MCF 10A (cell line): ENCODE data around the gene FBLN5. TPM values are rescaled to one million over a fixed set of nuclear protein-coding genes. Genes with fewer than 3 reads are reported as not detected.
A peak's percentile ranks its signal among the peaks of the same experiment; 100 is the strongest.

Experiments
- BruUV-seq: library from RNA; stranded (reverse); fragments of 400-500 nt; replicated peaks from 2 replicates; lab custom pipeline; 2021; lab: Mats Ljungman, UMichigan
- CTCF ChIA-PET: fragments of 300-600 bp; sonication (Branson Sonifier 250); formaldehyde crosslinking; extraction: SDS; loops from one replicate; lab custom pipeline; 2021; ENCODE audit warnings: antibody characterized with exemption, inconsistent platforms; lab: Yijun Ruan, JAX
- POLR2A ChIA-PET: fragments of 300-600, 350-650 bp; sonication (Branson Sonifier 250); formaldehyde crosslinking; extraction: SDS; loops from one replicate; lab custom pipeline; 2020; ENCODE audit warnings: antibody characterized with exemption, inconsistent platforms; lab: Yijun Ruan, JAX
- DNase-seq: peaks from one replicate; pipeline ENCODE4 v3.0.0-alpha.2; 2018; ENCODE audit not compliant: unreplicated experiment
- H3K27ac Mint-ChIP-seq: one replicate; pipeline ENCODE4 v1.8.0; 2022; ENCODE audit warnings: mild to moderate bottlenecking, low read depth, mixed read lengths; ENCODE audit not compliant: unreplicated experiment
- H3K27me3 Mint-ChIP-seq: one replicate; pipeline ENCODE4 v1.8.0; 2022; ENCODE audit warnings: mixed read lengths; ENCODE audit not compliant: insufficient read depth, unreplicated experiment
- H3K36me3 Mint-ChIP-seq: one replicate; pipeline ENCODE4 v1.8.0; 2022; ENCODE audit warnings: mild to moderate bottlenecking, moderate library complexity, mixed read lengths; ENCODE audit not compliant: insufficient read depth, unreplicated experiment
- H3K4me1 Mint-ChIP-seq: one replicate; pipeline ENCODE4 v1.8.0; 2022; ENCODE audit warnings: mixed read lengths; ENCODE audit not compliant: insufficient read depth, unreplicated experiment
- H3K4me3 Mint-ChIP-seq: one replicate; pipeline ENCODE4 v1.8.0; 2022; ENCODE audit warnings: mild to moderate bottlenecking, moderate library complexity, mixed read lengths; ENCODE audit not compliant: unreplicated experiment
- H3K9me3 Mint-ChIP-seq: one replicate; pipeline ENCODE4 v1.8.0; 2022; ENCODE audit warnings: mixed read lengths; ENCODE audit not compliant: unreplicated experiment
- CTCF ChIP-seq: fragments of 200-600 bp; IDR thresholded peaks from one replicate; pipeline ENCODE4 v1.8.0; 2022; ENCODE audit warnings: antibody characterized with exemption, mild to moderate bottlenecking; ENCODE audit not compliant: unreplicated experiment
- intact Hi-C: fragments of 100-400 bp; cut with micrococcal nuclease; formaldehyde crosslinking; loops from 2 replicates; pipeline ENCODE4 v1.14.1; 2022
- total RNA-seq: library from RNA; stranded (reverse); gene quantifications from 2 replicates; pipeline ENCODE4 v1.2.3, GENCODE V29; 2022

FBLN5 gene
- total RNA-seq, 1 experiment from 2014 or later, result 14.8 TPM

- no peaks in the 10 kb centered on the region for H3K9me3 Mint-ChIP-seq
- TSS peak; percentile 22 for BruUV-seq
- intact Hi-C loops, result loop anchor here (5.0 kb wide), 1 partner anchor 50 kb away; no protein-coding TSS in a partner anchor
- H3K4me3 Mint-ChIP-seq, result peak overlapping the region; percentile 70
- CTCF ChIA-PET, result interaction anchor here (0.6 to 1.2 kb wide), 3 partner anchors 22 to 698 kb away, joined by 3 to 7 read pairs (median 3); no protein-coding TSS in a partner anchor
- no peaks in the 10 kb centered on the region for H3K27me3 Mint-ChIP-seq
- no peaks in the 10 kb centered on the region for H3K36me3 Mint-ChIP-seq
- peaks cover 11% of the 10 kb centered on the region for H3K4me1 Mint-ChIP-seq
- POLR2A ChIA-PET, result interaction anchor here (0.6 to 1.2 kb wide), 3 partner anchors 18 to 43 kb away, joined by 3 read pairs; no protein-coding TSS in a partner anchor
- no peak for TF ChIP-seq CTCF
- no peak overlapping the region for H3K27ac Mint-ChIP-seq
- peak; percentile 6 for DNase-seq
Measured at GRCh38 chr14:91946622-91947474, 646 bp downstream of the FBLN5 start.

- H3K4me3 Mint-ChIP-seq, result peak overlapping the region; percentile 70
- no peaks in the 10 kb centered on the region for H3K27me3 Mint-ChIP-seq
- TF ChIP-seq CTCF, result no peak
- no peak overlapping the region for H3K27ac Mint-ChIP-seq
- no peaks in the 10 kb centered on the region for H3K9me3 Mint-ChIP-seq
- no peaks in the 10 kb centered on the region for H3K36me3 Mint-ChIP-seq
- CTCF ChIA-PET, result interaction anchor here (0.6 to 1.2 kb wide), 5 partner anchors 10 to 697 kb away, joined by 3 to 7 read pairs (median 3); no protein-coding TSS in a partner anchor
- no TSS peak for BruUV-seq
- intact Hi-C loops, result loop anchor here (5.0 kb wide), 1 partner anchor 51 kb away; no protein-coding TSS in a partner anchor
- peaks cover 11% of the 10 kb centered on the region for H3K4me1 Mint-ChIP-seq
- no peak for DNase-seq
- POLR2A ChIA-PET, result interaction anchor here (0.6 kb wide), 2 partner anchors 19 to 44 kb away, joined by 3 read pairs; no protein-coding TSS in a partner anchor
Measured at GRCh38 chr14:91945751-91946621, 1.5 kb downstream of the FBLN5 start.

- ChIA-PET CTCF (interaction anchor here (0.6 kb wide), 1 partner anchor 882 kb away, joined by 3 read pairs; the partner anchor contains the start of gene RPS6KA5), POLR2A (interaction anchor here (0.6 kb wide), 1 partner anchor 62 kb away, joined by 4 read pairs; no protein-coding TSS in a partner anchor)
- H3K27me3 Mint-ChIP-seq, result no peaks in the 10 kb centered on the region
- H3K4me1 Mint-ChIP-seq, result peaks cover 6% of the 10 kb centered on the region
- no peak for TF ChIP-seq CTCF
- DNase-seq, result no peak
- no peaks in the 10 kb centered on the region for H3K36me3 Mint-ChIP-seq
- H3K9me3 Mint-ChIP-seq, result no peaks in the 10 kb centered on the region
- intact Hi-C loops, result no loop called here
- no peak overlapping the region for H3K4me3 Mint-ChIP-seq
- H3K27ac Mint-ChIP-seq, result no peak overlapping the region
- BruUV-seq, result no TSS peak
Measured at GRCh38 chr14:91942946-91943345, 4.5 kb downstream of the FBLN5 start.
